Activated gamma-delta T cell treated with Interleukin-2 at 50 U/mL for 16 hours (primary cell): Measurements from ENCODE around the gene SLC25A18.
"Not testable (repeated sequence)": the region's sequence is repeated elsewhere in the genome, so short reads cannot be mapped to it uniquely, and the experiment has no call there.

Source experiments
- DNase-seq: peaks from one replicate; pipeline ENCODE4 v3.0.0-alpha.2; 2020

The SLC25A18 gene

DNA sequence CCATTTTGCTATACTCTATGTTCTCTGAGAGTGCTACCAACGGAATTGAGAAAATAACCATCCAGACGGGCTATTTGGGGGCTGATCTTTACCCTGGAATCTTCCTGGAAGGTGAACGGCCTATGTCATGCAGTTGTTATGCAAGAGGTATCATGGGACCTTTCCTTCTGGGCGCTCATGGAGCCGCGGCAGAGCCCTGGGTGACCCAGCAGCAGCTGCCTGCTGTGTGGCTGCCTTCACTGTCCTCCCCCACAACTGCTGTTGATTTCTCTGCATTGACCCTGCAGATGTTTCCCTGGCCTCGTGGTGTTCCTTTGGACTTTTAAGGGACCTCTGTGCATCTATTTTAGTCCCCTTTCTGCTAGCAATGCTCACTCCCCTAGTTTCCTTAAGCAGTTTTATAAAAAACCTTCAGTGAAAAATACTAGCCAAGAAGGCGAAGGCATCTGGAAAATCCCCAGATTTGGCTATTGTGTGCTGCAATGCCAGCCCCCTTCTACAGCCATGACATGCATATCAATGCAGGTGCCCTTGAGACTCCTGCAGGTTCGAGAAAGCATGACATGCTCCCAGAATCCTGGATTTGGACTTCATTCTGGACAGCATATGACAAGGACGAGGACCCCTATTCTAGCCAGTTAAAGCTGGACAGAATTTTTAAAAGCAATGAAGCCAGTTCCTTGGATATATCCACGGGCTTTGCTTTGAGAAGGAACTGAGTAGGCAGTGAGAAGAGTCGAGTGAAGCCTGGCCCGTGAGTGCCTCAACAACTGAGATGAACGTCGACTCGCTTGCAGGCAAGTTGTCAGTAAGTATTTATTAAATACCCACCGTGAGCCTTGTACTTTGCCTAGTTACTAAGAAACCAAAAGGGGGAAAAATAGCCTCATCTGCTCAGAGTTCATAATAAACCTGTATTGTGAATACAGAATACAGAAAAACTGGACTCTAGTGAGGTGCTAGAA, at the start of gene SLC25A18:
Gene SLC25A18, plus strand, starts transcription at position 593 of the 965 bp plus-strand sequence. CDS start 16,447 bp downstream, outside the sequence.
- DNase-seq = no peak

DNA sequence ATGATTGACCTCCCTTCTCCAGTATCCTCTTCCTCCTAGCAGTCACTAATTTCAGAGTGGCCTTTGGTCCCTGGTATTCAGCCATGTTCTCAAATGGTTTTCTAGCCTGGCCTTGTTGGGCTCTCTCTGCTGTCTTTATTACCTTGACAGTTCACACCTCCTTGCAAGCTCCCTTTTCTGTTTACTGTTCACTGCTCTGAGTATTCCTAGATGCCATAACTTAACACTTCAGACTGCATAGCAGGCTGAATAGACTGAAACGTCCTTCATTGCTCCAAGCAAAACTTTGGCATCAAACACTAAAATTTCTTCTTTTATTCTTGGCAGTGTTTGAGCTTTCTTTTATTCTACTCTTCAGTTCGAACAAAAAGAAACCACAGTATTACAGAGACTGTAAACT, 49.7 kb upstream of the SLC25A18 start:
- no peak for DNase-seq

DNA sequence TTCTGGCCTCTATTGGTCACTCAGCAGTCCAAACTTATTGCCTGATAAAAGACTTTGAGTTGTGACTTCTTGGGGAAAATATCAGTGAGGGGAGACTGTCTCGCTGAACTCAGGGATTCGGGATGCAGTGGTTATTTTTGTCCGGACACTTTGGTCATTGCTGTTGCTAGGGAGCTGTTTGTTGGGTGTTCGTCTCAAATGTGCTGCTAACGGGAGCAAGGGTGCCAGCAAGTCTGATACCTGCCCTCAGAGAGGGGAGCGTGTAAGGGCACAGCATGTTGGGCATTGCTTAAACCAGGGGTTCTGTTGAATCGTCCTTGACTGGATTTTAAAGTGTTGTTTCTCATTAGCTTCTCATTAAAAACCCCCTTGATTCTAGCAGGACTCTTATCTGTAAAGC, 49.2 kb upstream of the SLC25A18 start:
- DNase-seq = no peak

- no peak for DNase-seq
Measured at GRCh38 chr22:17518406-17518805, 44.9 kb upstream of the SLC25A18 start.

DNA sequence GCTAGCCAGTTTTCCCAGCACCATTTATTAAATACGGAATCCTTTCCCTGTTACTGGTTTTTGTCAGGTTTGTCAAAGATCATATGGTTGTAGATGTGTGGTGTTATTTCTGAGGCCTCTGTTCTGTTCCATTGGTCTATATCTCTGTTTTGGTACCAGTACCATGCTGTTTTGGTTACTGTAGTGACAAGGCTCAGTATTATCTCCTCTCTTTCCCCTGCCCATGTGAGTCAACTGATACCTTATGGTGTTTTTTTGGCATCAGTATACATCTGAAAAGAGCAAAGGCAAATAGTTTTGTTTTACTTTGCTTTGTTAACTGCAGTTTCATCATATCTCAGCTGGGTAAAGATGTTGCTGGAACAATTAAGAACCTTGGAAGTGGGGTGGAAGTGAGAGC, 41.3 kb upstream of the SLC25A18 start:
- DNase-seq = not testable (repeated sequence)

DNA sequence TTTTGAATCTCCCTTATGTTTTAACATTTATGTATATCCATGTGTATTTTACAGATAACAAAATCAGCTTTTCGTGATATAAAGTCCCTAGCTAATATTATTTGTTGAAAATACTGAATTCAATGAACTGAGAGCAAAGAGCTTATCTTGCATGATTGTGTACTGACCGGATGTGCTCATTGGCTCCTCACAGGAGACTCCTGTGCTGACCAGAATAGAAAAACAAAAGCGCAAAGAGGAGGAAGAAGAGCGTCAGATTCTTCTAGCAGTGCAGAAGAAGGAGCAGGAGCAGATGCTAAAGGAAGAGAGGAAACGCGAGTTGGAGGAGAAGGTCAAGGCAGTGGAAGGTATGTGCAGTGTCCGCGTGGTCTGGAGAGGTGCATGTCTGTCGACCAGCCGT, 39.4 kb upstream of the SLC25A18 start:
- DNase-seq = no peak

GRCh38 chr22:17536269-17536668, 27.0 kb upstream of the SLC25A18 start:
- DNase-seq = no peak

DNA sequence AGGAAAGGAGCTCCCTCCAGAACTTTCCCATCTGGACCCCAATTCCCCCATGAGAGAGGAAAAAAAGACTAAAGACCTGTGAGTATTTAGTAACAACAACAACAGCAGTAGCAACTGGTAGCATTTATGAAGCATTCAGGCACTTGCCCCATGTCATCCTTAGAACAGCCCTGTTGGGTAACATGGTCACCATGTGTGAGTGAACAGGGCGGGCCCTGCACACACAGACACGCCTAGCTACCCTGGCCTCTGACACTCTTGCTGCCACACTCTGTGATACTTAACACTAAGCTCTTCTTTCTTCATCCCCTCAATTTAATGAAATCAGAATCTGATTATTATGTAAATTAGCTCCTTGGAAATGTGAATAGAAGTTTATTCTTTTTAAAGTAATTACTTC, 26.1 kb upstream of the SLC25A18 start:
- no peak for DNase-seq

- DNase-seq = no peak
Measured at GRCh38 chr22:17540481-17540880, 22.8 kb upstream of the SLC25A18 start.

GRCh38 chr22:17541476-17541875, 21.8 kb upstream of the SLC25A18 start:
- DNase-seq = no peak

GRCh38 chr22:17542452-17542851, 20.8 kb upstream of the SLC25A18 start:
- no peak for DNase-seq

DNA sequence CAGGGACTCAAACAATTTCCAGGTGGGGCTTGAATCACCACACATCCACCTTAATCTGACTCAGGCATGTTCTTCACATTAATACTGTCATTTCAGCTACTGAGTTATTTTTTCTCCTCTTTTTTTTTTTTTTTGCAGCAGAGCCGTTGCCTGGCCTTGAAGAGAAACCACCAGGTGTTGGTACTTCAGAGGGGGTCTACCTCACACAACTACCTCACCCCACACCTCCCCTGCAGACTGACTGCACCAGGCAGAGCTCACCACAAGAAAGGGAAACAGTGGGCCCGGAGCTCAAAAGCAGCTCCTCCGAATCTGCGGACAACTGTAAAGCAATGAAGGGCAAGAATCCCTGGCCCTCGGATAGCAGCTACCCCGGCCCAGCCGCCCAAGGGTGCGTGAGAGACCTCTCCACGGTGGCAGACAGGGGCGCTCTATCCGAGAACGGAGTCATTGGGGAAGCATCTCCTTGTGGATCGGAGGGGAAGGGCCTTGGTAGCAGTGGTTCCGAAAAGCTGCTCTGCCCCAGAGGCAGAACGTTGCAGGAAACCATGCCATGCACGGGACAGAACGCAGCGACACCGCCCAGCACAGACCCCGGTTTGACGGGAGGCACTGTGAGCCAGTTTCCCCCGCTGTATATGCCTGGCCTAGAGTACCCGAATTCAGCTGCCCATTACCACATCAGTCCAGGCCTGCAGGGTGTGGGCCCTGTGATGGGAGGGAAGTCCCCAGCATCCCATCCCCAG, 15.1 kb upstream of the SLC25A18 start:
- DNase-seq = no peak

DNA sequence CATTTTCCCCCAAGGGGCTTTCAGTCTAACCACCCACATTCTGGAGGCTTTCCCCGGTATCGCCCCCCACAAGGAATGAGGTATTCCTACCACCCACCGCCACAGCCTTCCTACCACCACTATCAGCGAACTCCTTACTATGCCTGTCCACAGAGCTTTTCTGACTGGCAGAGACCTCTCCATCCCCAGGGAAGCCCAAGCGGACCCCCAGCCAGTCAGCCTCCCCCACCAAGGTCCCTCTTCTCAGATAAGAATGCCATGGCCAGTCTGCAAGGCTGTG, 14.6 kb upstream of the SLC25A18 start:
- DNase-seq = no peak

DNA sequence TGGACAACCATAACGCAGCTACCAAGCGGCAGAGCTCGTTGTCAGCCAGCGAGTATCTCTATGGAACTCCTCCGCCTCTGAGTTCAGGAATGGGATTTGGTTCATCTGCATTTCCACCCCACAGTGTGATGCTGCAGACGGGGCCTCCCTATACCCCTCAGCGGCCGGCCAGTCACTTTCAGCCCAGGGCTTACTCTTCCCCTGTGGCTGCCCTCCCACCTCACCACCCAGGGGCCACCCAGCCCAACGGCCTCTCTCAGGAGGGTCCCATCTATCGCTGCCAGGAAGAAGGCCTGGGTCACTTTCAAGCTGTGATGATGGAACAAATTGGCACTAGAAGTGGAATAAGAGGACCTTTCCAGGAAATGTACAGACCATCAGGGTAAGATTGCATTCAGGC, 14.1 kb upstream of the SLC25A18 start:
- DNase-seq = no peak

DNA sequence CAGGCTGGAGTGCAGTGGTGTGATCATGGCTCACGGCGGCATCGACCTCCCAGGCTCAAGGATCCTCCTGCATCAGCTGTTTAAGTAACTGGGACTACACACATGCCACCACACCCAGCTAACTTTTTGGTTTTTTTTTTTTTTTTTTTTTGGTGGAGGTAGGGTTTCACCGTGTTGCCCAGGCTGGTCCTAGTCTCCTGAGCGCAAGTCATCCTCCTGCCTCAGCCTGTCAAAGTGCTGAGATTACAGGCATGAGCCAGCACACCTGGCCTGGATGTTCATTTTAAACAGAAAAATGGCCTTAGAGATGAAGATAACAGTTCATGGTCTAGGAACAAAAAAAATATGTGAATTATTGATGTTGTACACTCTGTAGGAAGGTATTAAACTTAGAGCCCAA, 13.6 kb upstream of the SLC25A18 start:
- DNase-seq = no peak

DNA sequence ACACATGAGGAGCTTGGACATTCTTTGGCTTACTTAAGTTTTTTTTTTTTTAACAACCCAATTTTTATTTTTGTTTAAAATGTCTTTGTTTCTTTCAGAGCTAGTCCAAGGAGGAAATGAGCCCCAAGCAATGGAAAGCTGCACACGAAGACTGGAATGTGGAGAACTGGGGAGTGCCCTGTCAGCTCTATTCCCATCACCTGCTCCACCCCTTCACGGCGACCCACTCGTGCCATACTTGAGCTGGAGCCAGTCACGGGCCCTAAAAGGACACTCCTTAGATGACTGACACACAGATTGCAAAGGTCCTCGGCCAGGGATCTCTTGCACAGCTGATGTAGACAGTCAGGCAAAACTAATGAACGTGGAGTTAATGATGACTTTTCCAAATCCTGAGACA, 10.6 kb upstream of the SLC25A18 start:
- DNase-seq = no peak

DNA sequence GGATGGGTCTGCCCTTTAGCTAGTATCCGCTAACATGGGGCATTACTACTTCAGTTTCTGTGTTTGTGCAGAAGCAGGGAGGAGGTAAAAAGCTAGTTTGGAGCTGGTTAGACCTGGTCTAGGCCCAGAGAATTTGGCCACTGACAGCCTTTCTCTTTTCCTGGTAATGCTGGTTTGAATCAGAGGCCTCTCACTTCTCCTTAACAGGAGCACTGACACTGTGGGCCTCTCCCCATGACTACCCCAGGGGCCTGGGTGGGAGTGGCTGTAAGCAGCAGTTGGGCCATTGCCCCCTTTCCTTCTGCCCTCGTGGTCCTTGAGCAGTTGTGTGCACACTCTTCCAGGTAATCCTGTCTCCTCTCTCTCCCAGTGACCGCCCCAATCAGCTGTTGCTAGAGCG, 8.5 kb upstream of the SLC25A18 start:
- DNase-seq = no peak

GRCh38 chr22:17559188-17559587, 4.1 kb upstream of the SLC25A18 start:
- no peak for DNase-seq

DNA sequence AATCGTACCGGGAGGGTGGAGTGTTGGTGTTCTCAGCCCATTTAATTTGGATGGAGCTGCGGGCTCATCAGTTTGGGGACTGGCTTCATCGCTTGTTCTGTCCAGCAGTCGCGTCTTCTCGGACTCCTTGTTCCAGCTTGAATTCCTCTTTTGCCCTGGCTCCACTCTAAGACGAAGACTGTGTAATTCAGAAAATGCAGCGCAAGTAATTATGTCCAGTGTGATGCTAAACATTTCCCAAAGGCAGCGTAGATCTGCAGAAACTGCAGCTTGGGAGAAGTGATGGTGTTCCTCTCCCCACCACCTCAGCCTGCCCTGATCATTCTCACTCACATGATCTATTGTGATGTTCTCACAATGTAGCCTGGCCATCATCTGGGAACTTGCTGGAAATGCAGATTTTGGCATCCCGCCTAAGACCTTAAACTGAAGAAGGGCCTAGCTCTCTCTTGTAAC, 666 bp downstream of the SLC25A18 start:
- DNase-seq = no peak

- DNase-seq = not testable (repeated sequence)
Measured at GRCh38 chr22:17566016-17566687, 2.9 kb downstream of the SLC25A18 start.

DNA sequence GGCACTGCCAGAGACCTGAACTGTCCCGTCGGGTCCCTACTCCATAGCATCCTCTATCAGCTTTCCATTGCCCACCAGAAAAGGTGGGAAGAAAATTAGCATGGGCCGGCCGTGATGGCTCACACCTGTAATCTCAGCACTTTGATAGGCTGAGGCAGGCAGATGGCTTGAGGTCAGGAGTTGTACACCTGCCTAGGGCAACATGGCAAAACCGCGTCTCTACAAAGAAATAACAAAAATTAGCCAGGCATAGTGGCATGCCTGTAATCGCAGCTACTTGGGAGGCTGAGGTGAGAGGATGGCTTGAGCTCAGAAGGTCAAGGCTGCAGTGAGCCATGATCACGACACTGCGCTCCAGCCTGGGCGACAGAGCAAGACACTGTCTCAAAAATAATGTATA, 3.5 kb downstream of the SLC25A18 start:
- no peak for DNase-seq

DNA sequence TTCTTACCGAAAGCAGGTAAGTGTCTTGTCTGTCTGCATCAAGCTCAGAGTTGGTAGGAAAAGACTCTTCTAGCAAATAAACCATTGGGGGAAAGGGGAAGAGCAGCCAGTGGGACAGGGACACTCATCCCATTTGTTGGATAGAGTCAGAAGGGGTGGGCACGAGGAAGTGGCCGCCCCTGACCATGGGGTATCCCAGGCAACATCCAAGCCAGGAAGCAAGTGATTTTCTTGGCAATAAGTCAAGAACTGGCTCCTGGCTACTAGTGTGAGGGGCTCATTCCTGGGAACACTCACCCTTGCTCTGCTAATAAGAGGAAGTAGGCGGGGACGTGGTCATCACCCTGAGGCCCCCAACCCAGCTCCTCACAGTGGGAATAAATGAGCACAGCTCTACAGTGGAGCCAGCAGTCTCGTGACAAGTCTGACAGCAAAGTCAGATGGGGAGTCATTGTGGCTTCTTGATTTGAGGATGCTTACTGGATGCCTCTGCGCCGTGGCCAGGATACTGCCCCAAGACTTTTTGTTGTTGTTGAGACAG, 6.7 kb downstream of the SLC25A18 start:
- no peak for DNase-seq
